ENCODE results near the gene C17orf113. TPM values are rescaled to one million over a fixed set of nuclear protein-coding genes. Genes with fewer than 3 reads are reported as not detected.

The C17orf113 gene
- total RNA-seq, 1 experiment from 2014 or later, result 0.62 TPM

DNA sequence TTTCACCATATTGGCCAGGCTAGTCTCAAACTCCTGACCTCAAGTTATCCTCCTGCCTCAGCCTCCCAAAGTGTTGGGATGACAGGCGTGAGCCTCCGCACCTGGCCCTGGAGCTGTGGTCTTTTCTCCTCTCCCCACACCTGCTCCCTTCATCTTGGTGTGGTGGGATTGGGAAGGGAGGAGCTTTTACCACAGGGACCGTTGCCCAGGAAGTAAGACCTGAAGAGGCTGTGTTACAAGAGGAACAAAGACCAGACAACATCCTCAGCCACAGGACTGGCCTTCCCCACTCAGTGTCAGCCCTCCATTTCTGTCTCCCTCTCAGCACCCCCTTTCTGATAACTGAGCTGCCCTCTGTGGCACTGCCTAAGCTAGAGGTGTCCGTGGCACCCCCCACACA lies 9.4 kb upstream of the C17orf113 start:
- TF ChIP-seq EZH2 (IDR thresholded peaks at IDR 0.05; ENCODE audit: low read length, unreplicated experiment), result no peak
- TF ChIP-seq EZH2phosphoT487 (IDR thresholded peaks at IDR 0.05; ENCODE audit: borderline replicate concordance, low read length), result no peak
- TF ChIP-seq CTCF (conservative IDR thresholded peaks at IDR 0.05; ENCODE audit: low read depth, low read length), result no peak
- no peak overlapping the region for H3K4me2 ChIP-seq (ENCODE audit: low read length)
- H2AFZ ChIP-seq (ENCODE audit: low read length), result no peak overlapping the region
- no peak for DNase-seq
- no TSS peak for BruUV-seq (replicated peaks)
- no peak for ATAC-seq
- intact Hi-C loops (cut with micrococcal nuclease), result no loop called here
- H3K4me1 ChIP-seq (ENCODE audit: insufficient read depth, low read length), result no peaks in the 10 kb centered on the region
- no peaks in the 10 kb centered on the region for H4K20me1 ChIP-seq (ENCODE audit: low read length)
- ChIA-PET POLR2A (ENCODE audit: unreplicated experiment) (no interaction called here), CTCF (no interaction called here)
- H3K4me3 ChIP-seq (ENCODE audit: low read length), result no peak overlapping the region
- H3K9me2 ChIP-seq (replicated peaks; ENCODE audit: low read length), result no peaks in the 10 kb centered on the region
- no peak overlapping the region for H3K9ac ChIP-seq (ENCODE audit: low read length)
- H3F3A ChIP-seq (ENCODE audit: low read length, unreplicated experiment), result no peaks in the 10 kb centered on the region
- no peak overlapping the region for H3K27ac ChIP-seq (ENCODE audit: low read length)
- H3K36me3 ChIP-seq (ENCODE audit: low read depth, low read length), result no peaks in the 10 kb centered on the region
- no peaks in the 10 kb centered on the region for H3K9me3 ChIP-seq (ENCODE audit: low read length)
- no peaks in the 10 kb centered on the region for H3K27me3 ChIP-seq (ENCODE audit: low read length)
- no peaks in the 10 kb centered on the region for H3K79me2 ChIP-seq (ENCODE audit: low read length)

GRCh38 chr17:42058063-42058462 lies 7.7 kb upstream of the C17orf113 start:
- Histone ChIP-seq H3K4me3 (ENCODE audit: low read length) (no peak overlapping the region), H3K4me1 (ENCODE audit: insufficient read depth, low read length) (no peaks in the 10 kb centered on the region), H3K79me2 (ENCODE audit: low read length) (no peaks in the 10 kb centered on the region), H3K27ac (ENCODE audit: low read length) (no peak overlapping the region), H3K27me3 (ENCODE audit: low read length) (no peaks in the 10 kb centered on the region), H3K9me3 (ENCODE audit: low read length) (no peaks in the 10 kb centered on the region), H3K36me3 (ENCODE audit: low read depth, low read length) (no peaks in the 10 kb centered on the region), H2AFZ (ENCODE audit: low read length) (no peak overlapping the region), H3F3A (ENCODE audit: low read length, unreplicated experiment) (no peaks in the 10 kb centered on the region), H3K4me2 (ENCODE audit: low read length) (no peak overlapping the region), H4K20me1 (ENCODE audit: low read length) (no peaks in the 10 kb centered on the region), H3K9me2 (replicated peaks; ENCODE audit: low read length) (no peaks in the 10 kb centered on the region), H3K9ac (ENCODE audit: low read length) (no peak overlapping the region)
- DNase-seq, result no peak
- intact Hi-C loops (cut with micrococcal nuclease), result no loop called here
- ChIA-PET POLR2A (ENCODE audit: unreplicated experiment) (no interaction called here), CTCF (no interaction called here)
- no peak for ATAC-seq
- no peak for TF ChIP-seq EZH2 (IDR thresholded peaks at IDR 0.05; ENCODE audit: low read length, unreplicated experiment)
- TF ChIP-seq EZH2phosphoT487 (IDR thresholded peaks at IDR 0.05; ENCODE audit: borderline replicate concordance, low read length), result no peak
- TF ChIP-seq CTCF (conservative IDR thresholded peaks at IDR 0.05; ENCODE audit: low read depth, low read length), result no peak
- no TSS peak for BruUV-seq (replicated peaks)

GRCh38 chr17:42056635-42057034 lies 6.2 kb upstream of the C17orf113 start:
- ChIA-PET POLR2A (ENCODE audit: unreplicated experiment) (no interaction called here), CTCF (no interaction called here)
- Histone ChIP-seq H3K27me3 (ENCODE audit: low read length) (no peaks in the 10 kb centered on the region), H3K9me3 (ENCODE audit: low read length) (no peaks in the 10 kb centered on the region), H3K36me3 (ENCODE audit: low read depth, low read length) (no peaks in the 10 kb centered on the region), H3K9me2 (replicated peaks; ENCODE audit: low read length) (no peaks in the 10 kb centered on the region), H3K4me1 (ENCODE audit: insufficient read depth, low read length) (no peaks in the 10 kb centered on the region), H3F3A (ENCODE audit: low read length, unreplicated experiment) (no peaks in the 10 kb centered on the region), H3K4me2 (ENCODE audit: low read length) (no peak overlapping the region), H3K79me2 (ENCODE audit: low read length) (no peaks in the 10 kb centered on the region), H3K9ac (ENCODE audit: low read length) (no peak overlapping the region), H3K27ac (ENCODE audit: low read length) (no peak overlapping the region), H4K20me1 (ENCODE audit: low read length) (no peaks in the 10 kb centered on the region), H3K4me3 (ENCODE audit: low read length) (no peak overlapping the region), H2AFZ (ENCODE audit: low read length) (no peak overlapping the region)
- TF ChIP-seq EZH2 (IDR thresholded peaks at IDR 0.05; ENCODE audit: low read length, unreplicated experiment) (no peak), EZH2phosphoT487 (IDR thresholded peaks at IDR 0.05; ENCODE audit: borderline replicate concordance, low read length) (no peak), CTCF (conservative IDR thresholded peaks at IDR 0.05; ENCODE audit: low read depth, low read length) (no peak)
- BruUV-seq (replicated peaks), result no TSS peak
- intact Hi-C loops (cut with micrococcal nuclease), result no loop called here
- DNase-seq, result no peak
- ATAC-seq, result no peak
